Activated T-helper 9 cell treated with anti-CD3 and anti-CD28 coated beads, Interleukin-2, amount 50 U/mL, for 16 hours (primary cell): Measurements from ENCODE around the gene SZT2.
"Not testable (repeated sequence)": the region's sequence is repeated elsewhere in the genome, so short reads cannot be mapped to it uniquely, and the experiment has no call there.

ENCODE experiments used
- DNase-seq: peaks from one replicate; pipeline ENCODE4 v3.0.0-alpha.2; 2020; ENCODE audit warnings: low read depth

Gene SZT2

DNA sequence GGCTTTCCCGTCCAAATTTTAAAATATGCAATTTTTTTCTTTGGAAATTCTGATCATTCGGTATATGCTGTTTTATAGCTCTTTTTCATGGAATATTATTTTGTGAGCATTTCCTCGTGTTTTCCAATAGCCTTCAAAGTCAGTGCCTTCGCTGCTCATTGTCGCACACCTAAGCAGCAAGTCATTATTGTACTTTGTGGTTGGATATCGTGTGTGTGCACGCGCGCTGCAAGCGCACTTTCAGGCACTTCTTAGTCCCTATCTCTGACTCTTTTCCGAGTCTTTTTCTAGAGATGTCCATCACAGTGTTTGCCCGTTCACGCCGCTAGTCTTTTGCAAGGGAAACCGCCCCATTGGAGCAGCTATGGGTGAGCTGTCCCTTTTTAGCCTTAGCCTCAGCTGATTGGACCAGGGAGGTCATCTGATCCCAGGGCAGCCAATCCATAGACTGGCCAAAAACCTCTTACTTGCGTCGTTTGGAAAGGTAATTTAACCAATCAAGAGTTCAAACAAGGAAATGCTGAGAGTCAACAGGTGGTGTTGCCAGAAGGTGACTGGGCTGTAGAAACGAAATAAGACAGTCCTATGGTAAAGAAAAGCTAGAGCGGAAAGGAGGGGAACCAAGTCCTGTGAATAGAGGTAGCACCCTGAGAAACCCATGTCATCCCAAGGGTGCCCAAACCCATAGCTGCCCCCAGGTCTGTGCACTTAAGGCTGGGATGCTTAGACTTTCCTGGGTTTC, 64.7 kb downstream of the SZT2 start:
- peak; percentile 35 for DNase-seq

DNA sequence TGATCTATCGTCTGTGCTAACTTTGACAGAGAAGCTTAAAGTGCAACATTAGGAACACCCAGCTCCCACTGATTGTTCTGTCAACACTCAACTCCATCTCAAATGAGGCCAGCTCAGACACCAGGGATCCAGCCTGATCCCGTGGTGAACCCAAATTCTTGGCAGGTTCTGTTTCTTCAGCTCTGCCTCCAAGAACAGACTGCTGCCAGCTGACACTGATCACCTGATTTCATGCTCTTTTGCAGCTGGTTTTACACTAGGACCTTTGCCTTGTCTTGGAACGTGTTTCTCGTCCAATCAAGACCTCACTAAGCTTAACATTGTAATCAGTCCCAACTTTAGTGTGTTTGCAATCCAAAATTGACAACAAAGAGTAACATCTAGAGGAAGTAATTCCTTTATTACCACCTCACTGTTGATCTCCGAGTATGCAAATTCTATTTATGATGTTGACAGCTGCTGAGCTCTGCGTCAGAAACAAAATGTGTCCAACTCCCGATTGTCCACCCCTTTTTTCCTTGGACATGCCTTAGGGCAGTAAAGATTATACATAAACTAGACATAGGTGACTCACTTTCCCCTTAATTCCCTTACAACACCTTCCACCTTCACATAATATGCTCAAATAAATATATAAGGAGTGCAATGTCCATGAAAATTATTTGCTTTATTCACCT, 65.7 kb downstream of the SZT2 start:
- no peak for DNase-seq

DNA sequence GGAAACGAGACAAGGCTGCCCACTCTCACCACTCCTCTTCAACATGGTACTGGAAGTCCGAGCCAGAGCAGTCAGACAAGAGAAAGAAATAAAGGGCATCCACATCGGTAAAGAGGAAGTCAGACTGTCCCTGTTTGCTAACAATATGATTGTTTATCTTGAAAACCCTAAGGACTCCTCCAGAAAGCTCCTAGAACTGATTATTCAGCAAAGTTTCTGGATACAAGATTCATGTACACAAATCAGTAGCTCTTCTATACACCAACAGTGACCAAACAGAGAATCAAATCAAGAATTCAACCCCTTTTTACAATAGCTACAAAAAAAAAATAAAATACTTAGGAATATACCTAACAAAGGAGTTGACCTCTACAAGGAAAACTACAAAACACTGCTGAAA, 68.7 kb downstream of the SZT2 start:
- not testable (repeated sequence) for DNase-seq

DNA sequence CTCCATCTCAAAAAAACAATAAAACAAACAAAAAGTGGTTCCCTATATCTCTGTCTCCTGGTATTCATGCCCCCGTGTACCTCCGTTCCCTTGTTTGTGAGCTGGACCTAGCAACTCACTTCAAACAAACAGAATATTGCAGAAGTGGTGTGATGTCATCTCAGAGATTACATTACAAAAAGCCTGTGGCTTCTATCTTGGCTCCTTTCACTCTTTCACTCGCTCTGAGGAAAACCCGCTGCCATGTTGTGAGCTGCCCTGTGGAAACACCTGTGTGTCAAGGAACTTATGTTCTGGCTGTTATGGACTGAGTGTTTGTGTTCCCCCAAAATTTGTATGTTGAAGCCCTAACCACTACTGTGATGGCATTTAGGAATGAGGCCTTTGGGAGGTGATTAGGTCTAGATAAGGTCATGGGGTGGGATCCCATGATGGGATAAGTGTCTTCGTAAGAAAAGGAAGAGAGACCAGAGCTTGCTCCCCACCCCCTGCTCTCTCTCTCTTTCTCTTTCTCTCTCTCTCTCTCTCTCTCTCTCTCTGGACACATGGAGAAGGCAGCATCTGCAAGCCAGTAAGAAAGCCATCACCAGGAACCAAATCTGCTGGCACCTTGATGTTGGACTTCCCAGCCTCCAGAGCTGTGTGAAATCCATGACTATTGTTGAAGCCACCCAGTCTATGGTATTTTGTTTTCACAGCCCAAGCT, 71.4 kb downstream of the SZT2 start:
- no peak for DNase-seq

DNA sequence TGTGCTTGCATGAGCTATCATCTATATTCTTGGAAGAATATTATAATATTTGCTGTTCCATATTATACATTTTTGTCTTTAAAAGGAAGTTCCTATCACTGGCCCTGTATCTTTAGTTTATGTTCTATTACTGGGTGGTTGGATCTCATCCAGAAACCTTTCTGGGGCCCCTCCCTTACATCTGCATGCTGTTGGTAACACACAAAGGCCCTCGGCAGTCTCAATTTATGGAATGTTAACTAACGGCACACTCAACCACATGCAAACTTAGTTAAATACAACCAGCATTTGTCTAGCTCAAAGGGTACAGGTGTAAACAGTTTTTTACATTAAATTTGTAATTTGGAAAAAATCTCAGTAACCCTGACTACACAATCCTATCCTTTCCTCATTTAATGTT, 73.8 kb downstream of the SZT2 start:
- no peak for DNase-seq

DNA sequence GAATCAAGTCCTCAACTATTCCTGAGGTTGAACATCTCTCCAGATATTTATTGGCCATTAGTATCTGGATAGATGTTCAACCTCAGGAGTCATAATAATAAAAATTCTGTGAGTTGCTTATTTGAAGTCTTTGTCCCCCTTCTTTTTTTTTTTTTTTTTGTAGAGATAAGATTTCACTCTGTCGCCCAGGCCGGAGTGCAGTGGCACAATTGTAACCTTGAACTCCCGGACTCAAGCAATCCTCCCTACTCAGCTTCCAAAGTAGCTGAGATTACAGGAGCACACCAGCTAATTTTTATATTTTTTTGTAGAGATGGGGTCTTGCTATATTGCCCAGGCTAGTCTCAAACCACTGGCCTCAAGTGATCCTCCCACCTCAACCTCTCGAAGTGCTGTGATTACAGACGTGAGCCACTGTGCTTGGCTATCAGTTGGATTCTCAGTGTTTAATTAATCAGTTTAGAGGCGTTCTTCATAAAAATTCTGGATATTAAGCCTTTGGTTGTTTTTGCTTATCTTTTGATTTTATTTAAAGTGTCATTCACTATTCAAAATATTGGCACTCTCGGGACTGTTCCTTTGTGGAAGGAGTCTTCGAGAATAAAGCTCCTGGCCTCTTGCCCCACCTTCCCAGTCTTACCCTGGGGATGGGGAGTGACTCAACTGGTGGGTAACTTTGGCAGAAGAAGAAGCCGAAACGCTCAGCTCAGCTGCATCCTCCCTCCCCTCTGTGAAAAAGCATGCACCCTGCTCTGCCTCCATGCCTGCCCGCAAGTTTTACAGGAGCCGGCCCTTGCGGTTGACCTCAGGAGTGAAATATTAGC, 75.2 kb downstream of the SZT2 start:
- no peak for DNase-seq

DNA sequence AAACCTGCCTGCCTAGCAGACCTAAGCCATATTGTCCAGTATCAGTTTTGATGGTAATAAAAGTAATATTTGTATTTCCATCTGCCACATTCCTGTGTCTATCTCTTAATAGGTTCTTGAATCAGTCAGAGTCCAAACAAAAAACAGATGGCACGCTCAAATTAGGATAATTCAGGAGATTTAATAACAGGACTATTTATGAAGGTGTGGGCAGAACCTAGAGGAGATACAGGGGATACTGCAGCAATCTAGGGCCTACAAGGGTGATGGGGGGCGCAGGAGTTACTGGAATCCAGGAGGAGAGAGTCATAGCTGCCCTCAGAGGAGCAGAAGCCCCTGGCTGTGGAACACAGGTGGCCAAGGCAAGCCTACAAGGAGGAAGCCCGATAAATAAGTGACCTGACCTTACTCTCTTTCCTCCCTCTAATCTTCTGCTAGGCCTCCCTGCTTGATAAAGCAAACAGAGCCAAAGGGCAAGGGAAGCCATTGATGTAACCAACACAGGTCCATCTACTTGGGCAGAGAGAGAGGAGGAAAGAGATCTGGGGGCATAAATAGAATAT, 75.9 kb downstream of the SZT2 start:
- DNase-seq: no peak

DNA sequence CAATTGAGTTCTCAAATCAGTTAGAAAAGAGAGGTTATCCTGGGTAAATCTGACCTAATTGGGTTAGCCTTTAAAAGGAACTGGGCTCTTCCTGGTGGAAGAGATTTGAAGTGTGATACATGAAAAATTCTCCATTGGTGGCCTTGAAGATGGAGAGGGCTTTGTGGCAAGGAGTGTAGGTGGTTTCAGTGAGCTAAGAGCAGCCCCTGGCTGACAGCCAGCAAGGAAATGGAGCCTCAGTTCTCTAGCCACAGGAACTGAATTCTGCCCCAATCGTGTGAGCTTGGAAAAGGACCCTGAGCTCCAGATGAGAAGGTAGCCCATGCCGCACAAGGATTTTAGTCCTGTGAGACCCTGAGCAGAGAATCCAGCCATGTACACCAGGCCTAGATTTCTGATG, 76.7 kb downstream of the SZT2 start:
- no peak for DNase-seq

DNA sequence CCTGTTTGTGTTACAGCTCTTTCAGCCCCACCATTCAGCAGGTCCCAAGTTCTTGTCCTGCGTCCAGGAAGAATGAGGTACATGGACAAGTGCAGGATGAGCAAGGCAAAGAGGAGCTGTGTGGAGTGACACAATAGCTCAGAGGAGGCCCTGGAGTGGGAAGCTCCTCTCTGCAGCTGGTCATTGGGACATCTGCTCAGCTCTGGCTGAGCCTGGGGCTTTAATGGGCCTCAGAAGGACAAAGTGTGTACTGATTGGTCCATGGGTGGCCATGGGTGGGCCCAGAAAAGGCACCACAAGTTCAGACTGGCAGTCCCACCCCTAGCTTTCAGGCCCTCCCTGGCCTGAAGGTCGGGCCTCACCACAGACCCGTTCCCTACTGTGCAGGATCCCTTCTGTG, 78.7 kb downstream of the SZT2 start:
- no peak for DNase-seq

DNA sequence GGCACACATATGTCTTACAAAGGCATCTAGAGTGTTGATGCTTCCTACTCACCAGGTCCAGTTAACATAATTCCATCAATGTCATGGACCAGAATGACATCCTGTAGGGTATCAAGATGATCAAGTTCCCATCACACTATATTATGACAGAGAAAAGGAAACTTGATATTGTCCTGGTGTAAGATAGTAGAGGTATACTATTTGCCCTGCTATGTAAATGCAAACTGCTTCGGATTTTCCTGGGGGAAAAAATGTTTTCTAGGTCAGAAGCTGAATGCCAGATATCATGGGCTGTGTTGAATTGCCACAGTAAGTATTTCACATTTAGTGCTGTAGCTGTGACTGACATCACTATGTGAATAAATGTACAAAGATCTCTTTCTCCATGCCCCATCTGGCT, 80.2 kb downstream of the SZT2 start:
- no peak for DNase-seq

DNA sequence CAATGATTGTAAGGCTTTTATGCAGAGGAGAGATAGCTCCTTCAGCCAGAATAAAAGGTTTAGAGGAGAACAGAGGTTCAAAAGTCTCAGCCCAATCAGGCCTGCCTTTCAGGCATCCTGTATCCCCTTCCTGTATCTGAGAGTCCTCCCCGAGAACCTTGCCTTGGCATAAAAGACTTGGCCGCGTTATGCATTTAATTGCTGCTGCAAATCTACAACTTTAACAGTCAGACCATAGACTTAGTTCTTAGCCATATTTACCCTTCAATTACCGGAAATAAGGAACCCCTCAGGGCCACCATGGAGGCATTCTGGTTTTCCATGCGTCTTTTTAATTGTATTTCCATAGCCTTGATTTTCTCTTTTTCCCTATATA, 82.4 kb downstream of the SZT2 start:
- no peak for DNase-seq

DNA sequence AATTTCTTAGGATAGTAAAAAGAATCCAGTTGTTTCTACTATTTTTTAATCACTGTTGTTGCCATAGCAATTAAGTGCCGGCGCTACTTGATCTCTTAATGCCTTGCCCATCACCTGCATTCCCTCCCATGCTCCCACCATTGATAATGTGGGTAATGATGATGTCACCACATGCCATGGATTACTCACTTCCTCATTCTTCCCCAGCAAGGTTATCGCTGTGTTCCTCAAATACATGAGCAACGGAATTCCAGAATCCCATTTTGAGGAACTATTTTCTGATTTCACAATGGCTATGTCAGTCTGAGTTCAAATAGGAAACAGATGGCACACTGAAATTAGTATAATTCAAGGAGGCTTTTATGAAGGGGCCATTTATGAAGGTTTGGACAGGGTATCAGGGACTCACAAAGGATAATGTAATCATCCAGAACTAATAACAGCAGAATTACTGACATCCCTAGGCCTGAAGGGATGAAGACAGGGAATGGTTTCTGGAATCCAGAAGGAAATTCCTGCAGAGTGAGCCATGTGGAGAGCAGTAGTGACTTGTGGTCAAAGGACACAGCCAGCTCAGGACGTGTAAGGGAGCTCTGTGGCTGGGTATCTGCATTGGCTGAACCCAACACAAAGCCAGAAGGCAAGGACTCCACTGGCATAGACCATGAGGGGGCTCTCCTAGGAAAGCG, 82.9 kb downstream of the SZT2 start:
- DNase-seq: not testable (repeated sequence)

DNA sequence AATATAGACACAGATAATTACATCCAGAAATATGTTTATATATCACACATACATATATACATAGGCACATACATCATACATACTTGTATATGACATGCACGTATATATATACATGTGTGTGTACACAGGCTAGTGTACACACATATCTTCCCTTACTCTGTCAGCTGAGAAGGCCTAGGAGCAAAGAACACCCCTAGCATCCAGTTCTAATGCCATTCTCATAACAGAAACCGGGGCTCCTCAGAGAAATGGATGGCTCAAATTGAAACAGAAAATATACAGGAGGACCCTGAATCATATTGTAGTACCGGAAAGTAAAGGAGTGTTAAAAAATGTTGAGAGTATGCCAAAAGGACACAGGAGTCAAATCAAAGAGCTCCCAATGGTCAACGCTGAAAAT, 83.8 kb downstream of the SZT2 start:
- no peak for DNase-seq

DNA sequence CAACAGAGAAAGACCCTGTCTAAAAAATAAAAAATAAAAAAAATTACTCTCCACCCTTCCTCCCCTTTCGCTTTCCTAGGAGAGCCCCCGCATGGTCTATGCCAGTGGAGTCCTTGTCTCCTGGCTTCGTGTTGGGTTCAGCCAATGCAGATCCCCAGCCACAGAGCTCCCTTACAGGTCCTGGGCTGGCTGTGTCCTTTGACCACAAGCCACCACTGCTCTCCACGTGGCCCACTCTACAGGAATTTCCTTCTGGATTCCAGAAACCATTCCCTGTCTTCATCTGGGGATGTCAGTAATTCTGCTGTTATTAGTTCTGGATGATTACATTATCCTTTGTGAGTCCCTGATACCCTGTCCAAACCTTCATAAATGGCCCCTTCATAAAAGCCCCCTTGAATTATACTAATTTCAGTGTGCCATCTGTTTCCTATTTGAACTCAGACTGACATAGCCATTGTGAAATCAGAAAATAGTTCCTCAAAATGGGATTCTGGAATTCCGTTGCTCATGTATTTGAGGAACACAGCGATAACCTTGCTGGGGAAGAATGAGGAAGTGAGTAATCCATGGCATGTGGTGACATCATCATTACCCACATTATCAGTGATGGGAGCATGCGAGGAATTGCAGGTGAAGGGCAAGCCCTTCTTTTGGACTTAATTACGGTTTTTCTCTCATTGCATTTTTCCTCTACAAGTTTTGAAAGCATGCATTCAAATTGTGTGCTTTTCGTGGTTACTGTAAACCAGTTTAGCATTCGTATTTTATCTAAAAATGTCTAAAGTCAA, 86.1 kb downstream of the SZT2 start:
- not testable (repeated sequence) for DNase-seq

DNA sequence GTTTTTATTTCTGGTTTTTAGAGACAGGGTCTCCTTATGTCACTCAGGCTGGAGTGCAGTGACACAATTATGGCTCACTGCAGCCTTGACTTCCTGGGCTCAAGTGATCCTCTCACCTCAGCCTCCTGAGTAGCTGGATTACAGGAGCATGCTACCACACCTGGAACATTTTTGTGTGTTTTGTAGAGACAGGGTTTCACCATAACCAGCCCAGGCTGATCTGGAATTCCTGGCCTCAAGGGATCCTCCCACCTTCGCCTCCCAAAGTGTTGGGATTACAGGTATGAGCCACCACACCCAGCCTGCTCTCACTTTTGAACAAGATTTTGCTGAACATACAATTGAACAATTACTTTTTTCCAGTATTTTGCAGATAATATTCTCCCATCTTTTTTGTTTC, 88.0 kb downstream of the SZT2 start:
- no peak for DNase-seq

DNA sequence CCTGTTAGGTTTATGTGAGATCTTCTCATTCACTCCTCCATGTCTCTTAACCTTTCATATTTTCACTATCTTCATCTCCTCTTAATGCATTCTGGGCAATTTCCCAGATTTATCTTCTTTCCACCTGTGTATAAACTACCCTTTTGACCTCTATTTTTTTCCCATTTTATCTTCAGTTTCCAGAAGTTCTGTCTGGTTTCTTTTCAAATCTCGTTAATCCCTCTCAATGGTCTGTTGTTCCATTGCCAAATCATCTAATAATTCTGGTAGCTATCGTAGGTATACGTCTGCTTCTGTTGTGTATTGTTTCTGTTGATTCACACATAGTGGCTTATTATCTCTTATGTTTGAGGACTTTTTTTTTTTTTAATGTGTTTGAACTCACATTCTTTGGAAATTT, 89.7 kb downstream of the SZT2 start:
- DNase-seq: no peak

DNA sequence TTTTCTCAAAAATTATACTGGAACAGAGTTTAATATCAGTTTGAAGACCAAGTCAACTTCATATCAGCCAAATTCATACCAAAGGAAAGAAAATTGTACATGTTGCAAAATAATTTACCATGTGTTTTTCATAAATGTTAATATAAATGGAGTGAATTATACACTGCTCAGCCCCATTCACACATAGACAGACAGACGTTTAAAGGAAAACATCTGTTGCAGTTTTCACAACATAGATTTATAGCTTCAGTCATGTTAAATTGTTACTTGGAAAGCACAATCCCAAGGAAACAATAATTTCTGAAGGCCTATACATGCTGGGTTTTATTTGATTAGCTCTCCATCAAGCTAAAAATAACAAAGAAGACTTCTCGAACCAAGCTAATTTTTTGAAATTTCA, 91.8 kb downstream of the SZT2 start:
- DNase-seq: no peak

DNA sequence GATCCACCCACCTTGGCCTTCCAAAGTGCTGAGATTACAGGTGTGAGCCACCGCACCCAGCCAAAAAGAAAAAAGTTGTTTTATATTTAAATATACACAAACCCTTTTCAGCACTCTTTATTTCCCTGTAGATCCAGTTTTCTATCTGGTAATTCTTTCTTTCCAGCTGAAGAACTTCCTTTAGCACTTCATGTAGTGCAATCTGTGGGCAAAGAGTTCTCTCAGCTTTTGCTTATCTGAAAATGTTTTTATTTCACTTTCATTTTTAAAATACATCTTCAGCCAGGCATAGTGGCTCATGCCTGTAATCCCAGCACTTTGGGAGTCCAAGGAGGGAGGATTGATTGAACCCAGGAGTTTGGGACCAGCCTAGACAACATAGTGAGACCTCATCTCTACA, 92.5 kb downstream of the SZT2 start:
- no peak for DNase-seq

DNA sequence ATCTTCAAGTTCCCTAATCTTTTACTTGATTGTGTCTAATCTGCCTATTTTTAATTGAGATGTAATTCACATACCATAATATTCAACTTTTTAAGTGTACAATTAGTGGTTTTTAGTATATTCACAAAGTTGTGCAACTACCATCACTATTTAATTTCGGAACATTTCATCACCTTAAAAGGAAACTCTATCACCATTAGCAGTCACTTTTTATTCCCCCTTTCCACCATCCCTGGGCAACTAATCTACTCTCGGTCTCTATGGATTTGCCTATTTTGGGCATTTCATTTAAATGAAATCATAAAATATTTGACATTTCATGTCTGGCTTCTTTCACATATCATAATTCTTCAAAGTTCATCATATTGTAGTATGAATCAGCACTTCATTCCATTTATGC, 94.7 kb downstream of the SZT2 start:
- DNase-seq: no peak

DNA sequence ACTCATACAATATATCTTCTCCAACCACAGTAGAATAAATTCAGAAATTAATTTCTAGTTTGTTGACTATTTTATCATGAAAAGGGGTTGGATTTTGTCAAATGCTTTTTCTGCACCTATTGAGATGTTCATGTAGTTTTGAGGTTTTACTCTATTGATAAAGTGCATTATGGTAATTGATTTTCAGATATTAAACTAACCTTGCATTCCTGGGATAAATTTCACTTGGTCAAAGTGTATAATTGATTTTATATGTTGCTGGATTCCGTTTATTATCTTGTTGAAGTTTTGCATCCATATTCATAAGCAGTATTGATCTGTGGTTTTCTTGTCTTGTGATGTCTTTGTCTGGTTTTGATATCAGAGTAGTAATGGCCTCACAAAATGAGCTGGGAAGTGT, 98.5 kb downstream of the SZT2 start:
- no peak for DNase-seq

DNA sequence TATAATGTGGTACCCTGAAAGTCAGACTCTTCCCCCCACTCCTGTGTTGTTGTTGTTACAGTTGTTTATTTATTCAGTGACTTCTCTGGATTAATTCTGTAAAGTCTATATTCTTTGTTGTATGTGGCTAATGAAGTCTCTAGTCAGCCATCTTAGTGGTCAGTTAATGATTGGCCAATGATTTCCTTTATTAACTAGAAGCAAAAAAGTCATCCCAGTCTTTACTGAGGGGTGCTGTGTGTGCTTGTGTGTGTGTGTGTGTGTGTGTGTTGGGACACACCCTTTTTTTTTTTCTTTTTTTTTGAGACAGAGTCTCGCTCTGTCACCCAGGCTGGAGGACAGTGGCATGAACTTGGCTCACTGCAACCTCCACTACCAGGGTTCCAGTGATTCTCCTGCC, 101.4 kb downstream of the SZT2 start:
- no peak for DNase-seq
